Measurements from ENCODE around the gene FOXP1.

Gene FOXP1

DNA sequence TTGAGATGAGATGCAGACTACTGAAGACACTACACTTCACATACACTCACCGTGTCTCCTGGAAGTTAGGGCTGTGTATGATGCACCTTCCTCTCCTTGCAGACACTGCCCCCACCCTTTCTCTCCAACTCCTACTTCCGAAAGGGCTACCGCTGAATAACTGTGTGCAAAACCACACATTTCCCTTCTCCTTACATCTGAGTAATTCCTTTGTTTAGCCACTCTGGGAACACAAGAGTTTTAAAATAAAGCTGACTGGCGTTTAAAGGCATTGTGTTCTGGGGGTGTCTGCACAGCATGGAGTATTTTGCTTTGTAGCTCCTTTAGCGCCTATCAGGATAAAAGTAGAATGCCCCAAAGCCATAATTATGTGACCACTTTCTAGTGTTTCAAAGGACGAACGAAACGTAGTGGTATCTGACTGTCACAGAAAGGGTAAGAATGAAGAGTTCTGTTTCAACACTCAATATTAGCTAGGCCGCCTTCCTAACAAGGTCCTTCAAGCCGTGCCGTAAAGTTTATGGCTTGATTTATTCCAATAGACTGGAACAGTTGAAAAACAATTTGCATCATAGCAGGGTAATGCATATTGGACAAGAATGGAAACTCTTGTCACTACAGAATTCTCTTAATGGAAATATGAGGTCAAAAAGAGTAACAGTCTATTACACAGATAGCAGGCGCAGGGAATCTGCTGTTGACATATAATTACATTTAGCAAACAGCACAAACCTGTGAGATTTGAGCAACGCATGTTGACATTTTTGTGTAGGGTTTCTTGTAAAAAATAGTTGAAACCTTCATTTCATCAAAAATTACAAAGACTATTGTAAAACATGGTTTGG is 619.9 kb downstream of the FOXP1 start:
- no peak for DNase-seq (ENCODE audit: low read depth in 4 of 4, low spot score in 1 of 4)

DNA sequence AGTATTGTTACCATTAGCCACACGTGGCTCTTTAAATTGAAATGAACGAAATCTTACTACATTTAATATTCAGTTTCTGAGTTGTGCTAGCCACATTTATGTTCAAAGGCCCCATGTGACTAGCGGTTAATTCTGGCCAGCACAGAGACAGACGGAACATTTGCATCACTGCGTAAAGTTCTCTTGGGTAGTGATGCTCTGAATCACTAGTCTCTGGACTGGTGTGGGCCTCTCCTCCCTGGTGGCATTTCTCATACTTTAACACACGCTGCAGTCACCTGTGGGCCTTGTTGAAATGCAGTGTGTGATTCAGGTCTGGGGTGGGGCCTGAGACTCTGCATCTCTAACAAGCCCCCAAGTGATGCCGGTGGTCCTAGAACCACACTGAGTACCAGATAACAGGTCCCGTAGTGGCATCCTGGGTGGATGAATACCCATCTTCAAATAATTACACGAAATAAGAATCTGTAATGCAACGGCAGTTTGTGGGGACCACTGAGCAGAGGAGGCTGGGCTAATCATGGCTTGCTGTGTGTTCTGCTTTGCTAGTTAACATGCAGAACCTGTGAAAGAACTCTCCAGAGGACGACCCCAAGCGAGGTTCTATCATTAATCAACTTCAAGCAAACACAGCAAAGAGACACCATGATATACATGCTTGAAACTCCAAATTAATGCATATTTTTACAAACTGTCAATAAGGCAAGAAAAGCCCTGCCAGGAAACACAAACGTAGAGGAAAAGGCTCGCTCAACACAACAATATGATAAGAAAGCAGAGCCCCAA is 623.8 kb downstream of the FOXP1 start:
- DNase-seq (ENCODE audit: low read depth in 4 of 4, low spot score in 1 of 4), result no peak

DNA sequence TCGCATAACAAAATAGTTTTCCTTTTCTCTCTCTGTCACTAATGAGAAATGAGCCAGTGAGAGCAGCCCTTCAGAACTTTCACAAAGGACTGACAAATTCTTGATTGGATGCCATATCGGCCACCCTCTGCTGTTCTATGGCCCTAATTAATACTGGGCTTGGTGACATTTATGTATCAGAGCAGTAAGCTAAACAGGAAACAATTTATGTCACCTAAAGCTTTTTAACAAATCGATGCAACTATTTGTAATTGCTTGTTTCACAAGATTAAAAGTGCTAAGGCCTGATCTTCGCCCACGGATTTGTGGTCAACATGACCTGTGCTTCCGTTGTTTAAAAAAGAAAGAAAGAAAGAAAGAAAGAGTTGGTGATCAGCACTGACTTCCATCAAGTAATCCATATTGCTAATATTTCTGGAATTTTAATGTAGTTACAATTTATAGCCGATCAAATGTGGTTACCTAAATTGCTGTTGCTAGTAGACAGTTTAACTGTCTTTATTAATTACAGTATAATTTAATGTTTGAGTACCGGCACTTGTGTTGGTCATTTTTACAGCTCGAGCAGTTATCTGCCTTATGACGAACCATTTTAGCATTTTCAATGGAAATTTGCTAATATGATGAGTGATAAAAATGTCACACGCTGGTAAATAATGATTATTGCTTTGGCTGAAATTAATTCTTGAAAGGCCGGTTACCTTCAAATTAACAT is 631.3 kb downstream of the FOXP1 start:
- no peak for DNase-seq (ENCODE audit: low read depth in 4 of 4, low spot score in 1 of 4)

DNA sequence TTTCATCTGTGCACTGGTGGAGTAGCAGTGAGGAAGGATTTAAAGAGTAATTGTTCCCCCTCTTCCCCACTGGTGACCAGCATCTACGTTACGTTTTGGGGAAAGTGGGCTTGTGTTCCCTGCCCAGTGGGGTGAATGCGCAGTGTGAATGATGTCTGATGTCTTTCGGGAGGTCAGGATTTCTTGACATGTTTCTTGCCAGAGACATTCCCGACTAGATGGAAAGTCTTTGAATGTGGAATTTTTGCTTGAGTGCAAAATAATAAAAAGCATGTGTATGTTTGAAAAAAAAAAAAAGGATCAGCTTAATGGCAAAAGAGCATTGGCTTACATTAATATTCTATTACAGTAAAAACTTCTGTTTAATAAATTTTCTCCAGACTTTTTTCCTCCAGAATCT is 632.2 kb downstream of the FOXP1 start:
- DNase-seq (ENCODE audit: low read depth in 4 of 4, low spot score in 1 of 4), result no peak

DNA sequence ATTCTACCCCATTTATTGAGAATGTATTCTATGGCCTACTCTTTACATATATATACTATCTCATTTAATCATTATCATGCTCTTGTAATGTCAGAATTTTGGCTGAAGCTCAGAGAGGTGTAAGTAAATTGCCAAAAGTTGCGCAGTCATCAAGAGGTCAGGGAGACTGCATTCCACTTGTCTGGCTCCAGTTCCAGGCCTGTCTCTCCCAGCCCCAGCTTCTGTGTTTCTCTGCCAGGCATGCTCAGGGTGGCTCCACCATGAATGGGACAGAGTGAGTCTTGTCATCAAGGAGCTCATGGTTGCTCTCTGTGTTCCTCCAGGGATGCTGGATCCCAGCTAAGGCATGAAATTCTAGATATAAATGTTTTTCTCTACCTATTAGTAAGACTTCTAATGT is 635.9 kb downstream of the FOXP1 start:
- DNase-seq (ENCODE audit: low read depth in 4 of 4, low spot score in 1 of 4), result no peak

DNA sequence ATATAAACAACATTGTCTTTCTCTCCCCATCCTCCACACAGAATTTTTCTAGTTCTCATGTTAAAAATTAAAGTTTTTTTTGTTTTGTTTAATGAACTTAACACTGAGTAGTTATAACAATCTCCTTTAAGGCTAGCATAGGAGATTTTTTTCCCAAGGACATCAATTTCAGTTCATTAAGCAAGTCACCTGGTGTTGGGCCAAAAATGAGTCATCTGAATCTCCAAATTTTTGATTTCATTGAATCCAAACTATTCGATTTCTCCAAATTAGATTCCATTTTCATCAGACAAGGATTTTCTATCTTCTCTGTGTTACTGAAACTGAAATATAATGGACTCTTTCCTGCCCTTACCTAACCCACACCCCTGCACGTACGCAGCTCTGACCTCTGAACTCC is 639.6 kb downstream of the FOXP1 start:
- no peak for DNase-seq (ENCODE audit: low read depth in 4 of 4, low spot score in 1 of 4)

DNA sequence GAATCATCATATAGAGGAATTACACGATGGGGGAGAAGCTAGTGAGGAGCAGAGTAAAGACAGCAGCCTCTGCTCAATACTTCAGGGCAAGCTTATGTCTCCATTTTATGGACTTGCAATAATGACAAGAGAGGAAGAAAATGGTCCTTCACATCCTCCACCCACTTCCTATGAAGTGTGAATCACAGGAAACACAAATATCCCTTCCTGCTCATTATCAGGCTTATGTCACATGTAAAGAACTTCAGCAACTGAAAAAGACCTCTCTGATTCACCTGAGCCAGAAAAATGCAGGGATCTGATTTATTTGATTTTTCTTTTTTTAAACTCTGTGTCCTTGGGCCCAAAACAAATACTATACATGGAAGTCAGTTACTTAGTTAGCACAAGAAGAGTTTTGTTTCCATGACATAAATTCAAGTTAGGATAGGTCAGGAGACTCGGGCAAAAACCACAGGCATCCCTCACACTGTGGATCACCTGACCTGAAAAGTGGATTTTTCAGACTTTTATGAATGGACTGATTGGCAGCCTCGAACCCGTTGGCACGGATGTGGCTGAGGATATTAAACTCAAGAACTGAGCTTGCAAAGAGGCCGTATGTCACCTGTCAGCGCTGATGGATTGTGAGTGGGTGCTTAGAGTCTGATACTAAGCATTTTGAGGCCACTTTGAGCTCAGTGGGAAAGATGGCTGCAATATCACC is 650.3 kb downstream of the FOXP1 start:
- no peak for DNase-seq (ENCODE audit: low read depth in 4 of 4, low spot score in 1 of 4)

DNA sequence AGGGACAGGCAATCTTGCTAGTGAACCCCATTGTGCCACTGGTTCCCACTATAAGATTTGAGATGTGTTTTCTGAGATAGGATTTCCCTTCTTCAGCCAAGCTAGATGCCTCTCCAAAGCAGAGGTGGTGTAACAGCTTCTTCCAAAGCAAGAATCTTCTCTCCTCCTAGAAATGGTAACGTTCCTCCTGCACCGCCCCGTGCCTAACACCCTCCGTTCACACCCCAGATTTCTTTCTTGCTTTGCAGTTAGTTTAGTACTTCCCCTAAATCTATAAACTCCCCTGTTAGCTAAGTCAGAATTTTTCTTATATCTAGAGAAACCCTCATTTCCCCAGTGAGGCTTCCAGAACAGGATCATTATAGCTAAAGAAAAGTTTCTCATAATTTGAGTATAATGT is 653.5 kb downstream of the FOXP1 start:
- DNase-seq (ENCODE audit: low read depth in 4 of 4, low spot score in 1 of 4), result no peak

DNA sequence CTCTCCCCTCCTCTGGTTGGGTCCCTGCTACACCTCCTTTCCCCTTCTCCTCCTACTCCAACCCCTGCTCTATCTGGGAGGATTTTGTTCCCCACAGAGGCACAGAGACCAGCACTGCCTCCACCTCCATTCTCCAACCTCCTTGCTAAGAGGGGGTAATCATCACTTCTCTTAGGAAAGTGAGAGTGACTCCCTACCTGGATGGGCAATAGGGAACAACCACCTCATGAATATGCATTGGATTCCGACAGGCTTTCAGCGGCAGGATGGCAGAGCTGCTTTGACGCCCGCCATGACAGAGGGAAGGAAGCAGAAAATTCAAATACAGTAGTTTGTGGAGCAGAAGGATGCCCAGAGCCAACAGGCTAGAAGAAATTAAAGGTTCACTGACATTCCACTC is 656.3 kb downstream of the FOXP1 start:
- DNase-seq (ENCODE audit: low read depth in 4 of 4, low spot score in 1 of 4), result no peak

DNA sequence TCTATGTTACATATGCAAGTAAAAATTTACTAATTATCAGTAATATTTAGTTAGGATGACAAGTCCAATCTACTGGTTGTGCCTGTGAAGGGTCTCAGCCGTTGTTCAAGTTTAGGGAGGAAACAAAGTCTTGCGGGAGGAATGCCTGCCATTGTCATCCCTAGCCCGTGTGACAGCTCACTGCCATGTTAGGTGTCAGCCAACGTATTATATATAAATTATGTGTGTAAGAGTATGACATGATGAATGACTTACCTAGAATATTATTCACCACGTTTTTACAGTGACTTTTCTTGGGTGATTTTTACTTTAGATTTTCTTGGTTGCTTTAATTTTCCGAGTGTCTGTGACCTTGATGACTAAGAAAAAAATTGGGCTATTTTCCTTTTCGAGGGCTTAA is 656.7 kb downstream of the FOXP1 start:
- no peak for DNase-seq (ENCODE audit: low read depth in 4 of 4, low spot score in 1 of 4)

DNA sequence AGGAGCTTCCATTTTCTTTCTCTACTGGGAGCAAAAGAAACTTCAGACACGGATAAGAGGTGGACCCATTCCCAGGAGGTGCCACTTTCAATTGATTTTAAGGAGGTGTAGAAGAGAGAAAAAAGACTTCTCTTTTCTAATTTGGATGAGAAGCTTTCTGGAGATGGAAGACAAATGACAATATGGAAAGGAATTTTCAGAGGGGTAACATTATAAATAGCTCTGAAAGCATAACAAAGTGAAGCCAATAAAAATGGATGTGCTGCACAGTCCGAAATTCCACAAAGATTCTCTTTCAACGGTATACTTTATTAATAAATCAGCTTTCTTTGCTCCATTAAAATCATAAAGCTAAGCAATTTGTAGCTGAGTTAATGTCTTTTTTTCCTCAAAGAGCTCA is 663.9 kb downstream of the FOXP1 start:
- DNase-seq (ENCODE audit: low read depth in 4 of 4, low spot score in 1 of 4), result no peak

DNA sequence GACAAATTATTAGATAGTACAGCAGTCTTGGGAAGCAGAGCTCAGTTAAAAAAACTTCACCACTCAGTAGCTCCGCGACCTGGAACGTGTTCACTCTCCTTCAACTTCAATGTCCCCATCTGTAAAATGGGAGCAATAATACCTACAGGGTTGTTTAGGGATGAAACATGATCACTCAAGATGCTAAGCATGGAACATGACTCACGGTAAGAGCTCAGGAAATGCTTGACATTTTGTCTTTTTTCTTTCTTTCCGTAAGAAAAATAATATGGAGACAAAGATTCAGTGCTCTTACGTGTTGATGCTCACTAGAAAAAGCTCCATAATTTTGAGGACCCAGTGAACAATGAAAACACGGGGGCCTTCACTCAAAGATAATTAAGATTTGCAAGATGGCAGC is 664.4 kb downstream of the FOXP1 start:
- no peak for DNase-seq (ENCODE audit: low read depth in 4 of 4, low spot score in 1 of 4)

DNA sequence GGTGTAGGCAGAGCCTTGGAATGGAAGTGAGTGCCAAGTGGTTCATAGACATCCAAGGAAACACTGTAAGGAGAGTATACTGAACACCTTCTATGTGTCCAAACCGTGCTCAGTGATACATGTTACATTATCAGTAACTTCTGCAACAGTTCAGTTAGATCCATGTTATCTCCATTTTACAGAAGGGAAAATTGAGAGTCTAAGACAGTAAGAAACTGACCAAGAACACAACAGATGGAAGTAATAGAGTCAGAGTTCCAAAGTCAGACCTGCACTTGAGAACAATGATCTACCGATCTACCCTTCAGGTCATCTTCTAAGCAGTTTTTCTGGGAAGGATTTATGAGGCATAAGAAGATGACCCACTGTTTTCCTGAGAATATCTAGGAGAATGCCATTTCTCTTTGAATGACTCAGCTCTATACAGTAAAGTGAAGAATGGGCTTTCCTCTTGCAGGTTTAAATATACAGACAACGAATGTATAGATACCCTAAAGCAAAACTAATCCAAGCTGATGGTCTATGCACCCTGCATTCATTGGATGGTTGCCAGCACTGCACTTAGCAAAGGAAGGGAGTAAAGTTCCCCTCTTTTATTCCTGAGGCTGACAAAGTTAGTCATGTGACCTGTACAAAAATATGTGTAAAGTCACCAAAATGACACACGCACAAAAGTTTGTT is 667.0 kb downstream of the FOXP1 start:
- DNase-seq (ENCODE audit: low read depth in 4 of 4, low spot score in 1 of 4), result no peak

DNA sequence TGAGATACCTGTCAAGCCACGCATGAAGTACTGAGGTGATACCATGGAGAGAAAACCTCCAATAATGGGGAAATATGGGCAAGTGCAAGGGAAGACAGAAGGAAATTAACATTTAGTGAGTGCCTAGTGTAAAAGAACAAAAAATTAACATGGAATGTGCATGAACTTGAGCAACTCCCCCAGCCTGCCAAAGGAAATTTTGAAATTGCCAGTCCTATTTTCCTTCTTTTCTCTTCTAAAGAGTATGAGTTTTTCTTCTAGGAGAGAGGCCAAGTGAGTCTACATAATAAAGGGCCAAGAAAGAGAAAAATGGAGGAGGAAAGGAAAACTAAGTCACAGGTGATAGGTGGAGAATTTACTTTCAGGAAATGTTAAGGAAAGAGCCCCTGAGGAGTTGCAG is 668.7 kb downstream of the FOXP1 start:
- DNase-seq (ENCODE audit: low read depth in 4 of 4, low spot score in 1 of 4), result no peak

DNA sequence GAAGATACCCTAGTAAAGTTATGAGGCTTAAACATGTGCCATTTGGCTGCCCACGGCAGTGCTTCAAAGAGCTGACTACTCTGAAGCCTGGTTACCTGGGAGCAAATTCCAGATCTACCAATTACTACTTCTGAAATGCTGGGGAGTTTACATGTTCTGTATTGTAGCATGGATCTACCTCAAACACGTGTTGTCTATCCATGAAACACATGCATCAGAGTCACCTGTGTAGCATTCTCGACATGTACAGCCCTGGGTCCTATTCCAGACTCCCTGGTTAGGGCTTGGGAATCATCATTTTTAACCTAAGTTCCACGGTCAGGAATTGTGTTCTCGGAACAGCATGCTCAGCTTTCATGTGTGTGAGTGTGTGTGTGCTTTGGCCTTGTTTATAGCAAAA is 671.8 kb downstream of the FOXP1 start:
- DNase-seq (ENCODE audit: low read depth in 4 of 4, low spot score in 1 of 4), result no peak

DNA sequence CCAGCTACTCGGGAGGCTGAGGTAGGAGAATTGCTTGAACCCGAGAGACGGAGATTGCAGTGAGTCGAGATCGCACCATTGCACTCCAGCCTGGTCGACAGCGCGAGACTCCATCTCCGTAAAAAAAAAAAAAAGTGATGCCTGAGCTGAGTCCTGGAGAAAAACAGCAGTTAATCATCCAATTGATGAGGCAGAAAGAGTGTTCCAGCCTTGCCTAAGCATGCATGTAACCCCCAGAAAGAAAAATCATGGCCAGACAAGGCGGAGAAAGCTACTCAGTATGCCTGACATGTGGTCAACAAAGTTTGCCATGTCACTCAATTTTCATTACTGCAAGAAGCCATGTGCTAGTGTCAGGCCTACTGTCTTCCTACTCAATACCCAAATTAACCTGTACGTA is 678.0 kb downstream of the FOXP1 start:
- no peak for DNase-seq (ENCODE audit: low read depth in 4 of 4, low spot score in 1 of 4)

All from stimulated activated CD4-positive, alpha-beta T cell treated with anti-CD3 and anti-CD28 coated beads, Interleukin-1b, Interleukin-23, amount 100 ng/mL, for 24 hours (primary cell).